ENCODE results near the gene OR2A42. TPM values are rescaled to one million over a fixed set of nuclear protein-coding genes. Genes with fewer than 3 reads are reported as not detected.
"Not testable (repeated sequence)": the region's sequence is repeated elsewhere in the genome, so short reads cannot be mapped to it uniquely, and the experiment has no call there.

OR2A42 gene
- total RNA-seq, 1 donor from 2014 or later, result not detected

DNA sequence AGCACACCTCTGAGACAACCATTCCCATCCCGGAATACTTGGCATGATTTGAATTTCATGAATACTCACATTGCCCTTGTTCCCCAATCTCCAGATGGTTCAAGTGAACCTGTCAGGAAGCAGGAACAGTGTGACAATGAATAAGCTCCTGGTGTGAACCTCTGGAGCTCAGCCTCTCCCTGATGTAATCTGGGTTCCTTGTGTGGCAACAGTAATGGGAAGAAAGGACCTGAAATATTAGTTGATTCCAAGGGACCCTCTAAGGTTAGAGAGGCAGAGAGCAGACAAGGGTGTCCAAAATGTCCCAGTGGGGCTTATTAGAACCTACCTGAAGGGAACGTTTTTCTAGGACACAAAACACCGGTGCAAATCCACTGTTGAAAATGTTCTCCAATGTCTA, 16.7 kb upstream of the OR2A42 start:
- Histone ChIP-seq H3K9me3 (ENCODE audit: insufficient read depth, low read depth, low read length) (no peaks in the 10 kb centered on the region), H3K79me2 (ENCODE audit: insufficient read depth, low read length) (no peaks in the 10 kb centered on the region), H3K9ac (ENCODE audit: low read length) (no peak overlapping the region), H3K27ac (ENCODE audit: low read depth, low read length) (no peak overlapping the region), H3K4me2 (ENCODE audit: low read length) (no peak overlapping the region), H3K4me1 (ENCODE audit: insufficient read depth, low read length) (no peaks in the 10 kb centered on the region), H3K36me3 (ENCODE audit: insufficient read depth, low read length) (no peaks in the 10 kb centered on the region), H4K20me1 (ENCODE audit: insufficient read depth, low read length) (no peaks in the 10 kb centered on the region), H2AFZ (ENCODE audit: low read depth, low read length) (no peak overlapping the region), H3K4me3 (ENCODE audit: insufficient read depth, low read depth, low read length) (no peak overlapping the region), H3K27me3 (ENCODE audit: insufficient read depth, low read length) (no peaks in the 10 kb centered on the region)
- H3K36me3 Mint-ChIP-seq (ENCODE audit: low read depth, unreplicated experiment), result no peaks in the 10 kb centered on the region
- H3K4me1 Mint-ChIP-seq (ENCODE audit: low read depth, unreplicated experiment), result no peaks in the 10 kb centered on the region
- FAIRE-seq (no peak), DNase-seq (ENCODE audit: low read depth) (no peak)
- no peak overlapping the region for H3K4me3 Mint-ChIP-seq (ENCODE audit: unreplicated experiment)
- H3K27me3 Mint-ChIP-seq (ENCODE audit: low read depth, unreplicated experiment), result no peaks in the 10 kb centered on the region
- no peaks in the 10 kb centered on the region for H3K9me3 Mint-ChIP-seq (ENCODE audit: unreplicated experiment)
- TF ChIP-seq, protein P1, sequence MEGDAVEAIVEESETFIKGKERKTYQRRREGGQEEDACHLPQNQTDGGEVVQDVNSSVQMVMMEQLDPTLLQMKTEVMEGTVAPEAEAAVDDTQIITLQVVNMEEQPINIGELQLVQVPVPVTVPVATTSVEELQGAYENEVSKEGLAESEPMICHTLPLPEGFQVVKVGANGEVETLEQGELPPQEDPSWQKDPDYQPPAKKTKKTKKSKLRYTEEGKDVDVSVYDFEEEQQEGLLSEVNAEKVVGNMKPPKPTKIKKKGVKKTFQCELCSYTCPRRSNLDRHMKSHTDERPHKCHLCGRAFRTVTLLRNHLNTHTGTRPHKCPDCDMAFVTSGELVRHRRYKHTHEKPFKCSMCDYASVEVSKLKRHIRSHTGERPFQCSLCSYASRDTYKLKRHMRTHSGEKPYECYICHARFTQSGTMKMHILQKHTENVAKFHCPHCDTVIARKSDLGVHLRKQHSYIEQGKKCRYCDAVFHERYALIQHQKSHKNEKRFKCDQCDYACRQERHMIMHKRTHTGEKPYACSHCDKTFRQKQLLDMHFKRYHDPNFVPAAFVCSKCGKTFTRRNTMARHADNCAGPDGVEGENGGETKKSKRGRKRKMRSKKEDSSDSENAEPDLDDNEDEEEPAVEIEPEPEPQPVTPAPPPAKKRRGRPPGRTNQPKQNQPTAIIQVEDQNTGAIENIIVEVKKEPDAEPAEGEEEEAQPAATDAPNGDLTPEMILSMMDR (IDR thresholded peaks at IDR 0.05; ENCODE audit: insufficient read depth, low read depth, low read length), result no peak
- TF ChIP-seq EZH2 (IDR thresholded peaks at IDR 0.05; ENCODE audit: insufficient read depth, low read length), result no peak
- H3K27ac Mint-ChIP-seq (ENCODE audit: unreplicated experiment), result no peak overlapping the region

DNA sequence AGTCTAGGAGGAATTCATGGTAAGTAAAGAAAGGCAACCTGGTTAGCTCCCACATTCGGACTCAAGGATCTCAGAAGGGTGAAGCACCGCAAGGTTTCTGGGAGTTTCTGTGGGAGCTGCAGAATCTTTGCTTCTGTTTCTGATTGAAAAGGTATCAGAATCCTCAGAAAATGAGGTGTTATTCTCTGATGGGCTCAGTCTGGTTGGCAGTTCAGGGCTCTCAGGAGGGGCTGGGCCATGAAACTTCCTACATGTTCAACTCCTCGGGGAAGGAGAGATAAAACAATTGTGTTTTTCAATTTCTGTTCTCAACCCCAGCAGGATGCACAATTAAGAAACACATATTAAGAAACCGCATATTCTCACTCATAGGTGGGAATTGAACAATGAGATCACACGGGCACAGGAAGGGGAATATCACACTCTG, 16.1 kb upstream of the OR2A42 start:
- FAIRE-seq (no peak), DNase-seq (ENCODE audit: low read depth) (no peak)
- Mint-ChIP-seq H3K27ac (ENCODE audit: unreplicated experiment) (peak overlapping the region; percentile 34), H3K4me3 (ENCODE audit: unreplicated experiment) (no peak overlapping the region), H3K27me3 (ENCODE audit: low read depth, unreplicated experiment) (no peaks in the 10 kb centered on the region), H3K9me3 (ENCODE audit: unreplicated experiment) (no peaks in the 10 kb centered on the region), H3K4me1 (ENCODE audit: low read depth, unreplicated experiment) (no peaks in the 10 kb centered on the region), H3K36me3 (ENCODE audit: low read depth, unreplicated experiment) (no peaks in the 10 kb centered on the region)
- Histone ChIP-seq H3K4me3 (ENCODE audit: insufficient read depth, low read depth, low read length) (no peak overlapping the region), H3K4me1 (ENCODE audit: insufficient read depth, low read length) (no peaks in the 10 kb centered on the region), H3K9me3 (ENCODE audit: insufficient read depth, low read depth, low read length) (no peaks in the 10 kb centered on the region), H3K79me2 (ENCODE audit: insufficient read depth, low read length) (no peaks in the 10 kb centered on the region), H3K27me3 (ENCODE audit: insufficient read depth, low read length) (no peaks in the 10 kb centered on the region), H3K27ac (ENCODE audit: low read depth, low read length) (no peak overlapping the region), H4K20me1 (ENCODE audit: insufficient read depth, low read length) (no peaks in the 10 kb centered on the region), H2AFZ (ENCODE audit: low read depth, low read length) (no peak overlapping the region), H3K4me2 (ENCODE audit: low read length) (no peak overlapping the region), H3K36me3 (ENCODE audit: insufficient read depth, low read length) (no peaks in the 10 kb centered on the region), H3K9ac (ENCODE audit: low read length) (no peak overlapping the region)
- TF ChIP-seq, protein P1 (IDR thresholded peaks at IDR 0.05; ENCODE audit: insufficient read depth, low read depth, low read length), result no peak
- TF ChIP-seq EZH2 (IDR thresholded peaks at IDR 0.05; ENCODE audit: insufficient read depth, low read length), result no peak

DNA sequence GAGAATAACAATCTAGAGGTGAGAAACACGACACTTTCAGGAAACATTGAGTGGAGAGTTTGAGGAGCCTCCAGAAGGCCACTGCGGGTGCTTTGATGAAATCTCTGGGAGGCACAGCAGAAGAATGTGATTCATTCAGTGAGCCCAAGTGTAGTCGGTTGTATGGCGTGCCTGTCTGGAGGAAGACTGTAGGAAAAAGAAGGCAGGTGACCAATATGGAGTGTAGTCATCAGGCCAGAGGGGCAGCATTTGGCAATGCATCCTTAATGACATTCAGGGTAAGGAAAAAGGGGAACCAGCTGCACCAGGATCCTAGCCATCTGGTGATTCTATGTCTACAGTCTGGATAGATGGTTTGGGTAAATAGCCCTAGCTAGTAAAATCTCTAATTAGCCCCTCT, 12.9 kb upstream of the OR2A42 start:
- not testable (repeated sequence) for FAIRE-seq; H3K4me1 ChIP-seq (ENCODE audit: insufficient read depth, low read length); H3K27me3 Mint-ChIP-seq (ENCODE audit: low read depth, unreplicated experiment); H3K27ac ChIP-seq (ENCODE audit: low read depth, low read length); H3K9ac ChIP-seq (ENCODE audit: low read length); H3K36me3 ChIP-seq (ENCODE audit: insufficient read depth, low read length); H3K9me3 ChIP-seq (ENCODE audit: insufficient read depth, low read depth, low read length); H3K36me3 Mint-ChIP-seq (ENCODE audit: low read depth, unreplicated experiment); H4K20me1 ChIP-seq (ENCODE audit: insufficient read depth, low read length); H3K9me3 Mint-ChIP-seq (ENCODE audit: unreplicated experiment); DNase-seq (ENCODE audit: low read depth); H3K4me3 Mint-ChIP-seq (ENCODE audit: unreplicated experiment); H3K4me2 ChIP-seq (ENCODE audit: low read length); H2AFZ ChIP-seq (ENCODE audit: low read depth, low read length); H3K4me1 Mint-ChIP-seq (ENCODE audit: low read depth, unreplicated experiment); H3K4me3 ChIP-seq (ENCODE audit: insufficient read depth, low read depth, low read length); H3K27ac Mint-ChIP-seq (ENCODE audit: unreplicated experiment); H3K27me3 ChIP-seq (ENCODE audit: insufficient read depth, low read length); H3K79me2 ChIP-seq (ENCODE audit: insufficient read depth, low read length)

DNA sequence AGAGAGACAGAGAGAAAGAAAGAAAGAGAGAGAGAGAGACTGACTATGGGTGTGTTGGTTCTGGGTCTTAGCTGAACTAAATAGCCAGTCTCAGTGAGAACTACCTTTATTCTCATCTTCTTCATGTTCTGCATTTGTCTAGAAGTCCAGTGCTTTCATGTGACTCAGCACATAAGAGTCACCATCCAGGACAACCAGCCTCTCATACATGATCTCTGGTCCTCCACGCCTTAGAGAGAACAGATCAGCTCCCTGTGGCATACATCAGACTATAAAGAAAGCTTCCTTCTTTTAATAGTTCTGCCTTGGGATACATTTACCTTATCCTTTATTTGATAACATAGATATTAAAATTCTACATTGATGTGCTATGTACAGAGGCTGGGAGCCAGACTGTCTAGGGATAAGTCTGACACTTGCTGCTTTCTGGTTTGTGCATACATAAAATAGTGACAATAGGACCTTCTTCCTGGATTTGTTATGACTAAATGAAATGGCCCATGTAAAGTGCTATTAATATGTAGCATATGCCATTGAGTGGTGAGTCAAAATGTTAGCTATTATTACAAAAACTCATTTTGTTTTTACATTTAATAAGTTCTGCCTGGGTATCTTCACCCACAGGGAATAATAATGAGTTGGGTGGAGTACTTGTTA, 8.4 kb upstream of the OR2A42 start:
- not testable (repeated sequence) for H3K4me1 Mint-ChIP-seq (ENCODE audit: low read depth, unreplicated experiment); H3K4me2 ChIP-seq (ENCODE audit: low read length); H3K9me3 Mint-ChIP-seq (ENCODE audit: unreplicated experiment); DNase-seq (ENCODE audit: low read depth); H3K9ac ChIP-seq (ENCODE audit: low read length); H3K4me3 ChIP-seq (ENCODE audit: insufficient read depth, low read depth, low read length); H3K27me3 Mint-ChIP-seq (ENCODE audit: low read depth, unreplicated experiment); H3K79me2 ChIP-seq (ENCODE audit: insufficient read depth, low read length); H3K36me3 Mint-ChIP-seq (ENCODE audit: low read depth, unreplicated experiment); H3K9me3 ChIP-seq (ENCODE audit: insufficient read depth, low read depth, low read length); H3K4me1 ChIP-seq (ENCODE audit: insufficient read depth, low read length); H3K36me3 ChIP-seq (ENCODE audit: insufficient read depth, low read length); H3K4me3 Mint-ChIP-seq (ENCODE audit: unreplicated experiment); H3K27ac Mint-ChIP-seq (ENCODE audit: unreplicated experiment); H3K27me3 ChIP-seq (ENCODE audit: insufficient read depth, low read length); H4K20me1 ChIP-seq (ENCODE audit: insufficient read depth, low read length); H2AFZ ChIP-seq (ENCODE audit: low read depth, low read length); H3K27ac ChIP-seq (ENCODE audit: low read depth, low read length); FAIRE-seq

DNA sequence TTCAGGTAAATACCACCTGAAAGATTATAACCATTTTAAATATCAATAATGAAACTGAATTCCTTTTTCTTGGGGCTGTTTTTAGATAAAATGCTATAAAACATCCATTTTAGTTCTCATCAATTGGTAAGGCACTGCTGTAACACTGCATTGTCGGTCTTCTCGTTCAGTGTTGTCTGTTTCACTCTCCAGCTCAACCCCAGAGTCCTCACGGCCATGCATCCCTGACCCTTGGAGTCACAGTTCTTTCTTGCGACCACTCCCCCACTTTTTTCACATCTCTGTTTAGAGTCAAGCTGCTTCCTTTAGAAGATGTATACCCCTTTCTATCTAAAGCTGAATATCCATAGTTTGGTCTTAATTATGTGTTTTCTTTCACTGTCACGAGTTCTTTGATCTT, 7.6 kb upstream of the OR2A42 start:
- not testable (repeated sequence) for H3K4me3 Mint-ChIP-seq (ENCODE audit: unreplicated experiment); H3K79me2 ChIP-seq (ENCODE audit: insufficient read depth, low read length); FAIRE-seq; H3K4me2 ChIP-seq (ENCODE audit: low read length); H3K36me3 ChIP-seq (ENCODE audit: insufficient read depth, low read length); DNase-seq (ENCODE audit: low read depth); H3K4me1 ChIP-seq (ENCODE audit: insufficient read depth, low read length); H2AFZ ChIP-seq (ENCODE audit: low read depth, low read length); H3K4me1 Mint-ChIP-seq (ENCODE audit: low read depth, unreplicated experiment); H3K27me3 ChIP-seq (ENCODE audit: insufficient read depth, low read length); H3K4me3 ChIP-seq (ENCODE audit: insufficient read depth, low read depth, low read length); H3K9ac ChIP-seq (ENCODE audit: low read length); H4K20me1 ChIP-seq (ENCODE audit: insufficient read depth, low read length); H3K36me3 Mint-ChIP-seq (ENCODE audit: low read depth, unreplicated experiment); H3K27ac ChIP-seq (ENCODE audit: low read depth, low read length); H3K9me3 ChIP-seq (ENCODE audit: insufficient read depth, low read depth, low read length); H3K27me3 Mint-ChIP-seq (ENCODE audit: low read depth, unreplicated experiment); H3K9me3 Mint-ChIP-seq (ENCODE audit: unreplicated experiment); H3K27ac Mint-ChIP-seq (ENCODE audit: unreplicated experiment)

Measured in astrocyte (in vitro differentiated cells and primary cell).